Activated CD8-positive, alpha-beta T cell treated with anti-CD3 and anti-CD28 coated beads, Interleukin-2, amount 10 ng/mL, durations not matched to agents 7 days and 5 days (primary cell): Measurements from ENCODE around the gene ADCY7. TPM values are rescaled to one million over a fixed set of nuclear protein-coding genes. Genes with fewer than 3 reads are reported as not detected.
A peak's percentile ranks its signal among the peaks of the same experiment; 100 is the strongest.
"Not testable (repeated sequence)": the region's sequence is repeated elsewhere in the genome, so short reads cannot be mapped to it uniquely, and the experiment has no call there.

Source experiments
- ATAC-seq: fragments of 150-1000 bp; cut with Tn5 transposase; one replicate; pipeline ENCODE4 v1.10.0; 2021; ENCODE audit warnings: moderate library complexity
- CTCF ChIA-PET: fragments of 350-600 bp; sonication (Branson Sonifier 250); formaldehyde crosslinking; loops from one replicate; lab custom pipeline; 2021; ENCODE audit warnings: antibody characterized with exemption; lab: Charles Lee
- POLR2A ChIA-PET: fragments of 350-600 bp; sonication (Branson Sonifier 250); formaldehyde crosslinking; loops from one replicate; lab custom pipeline; 2021; ENCODE audit warnings: antibody characterized with exemption; lab: Charles Lee
- DNase-seq: peaks from one replicate; pipeline ENCODE4 v3.0.0-alpha.2; 2020
- H3K27ac Mint-ChIP-seq: one replicate; pipeline ENCODE4 v1.8.0; 2021; ENCODE audit warnings: mild to moderate bottlenecking, mixed read lengths
- H3K27me3 Mint-ChIP-seq: one replicate; pipeline ENCODE4 v1.8.0; 2021; ENCODE audit warnings: low read depth, mixed read lengths
- H3K36me3 Mint-ChIP-seq: one replicate; pipeline ENCODE4 v1.8.0; 2021; ENCODE audit warnings: low read depth, mixed read lengths
- H3K4me1 Mint-ChIP-seq: one replicate; pipeline ENCODE4 v1.8.0; 2021; ENCODE audit warnings: low read depth, mixed read lengths
- H3K4me3 Mint-ChIP-seq: one replicate; pipeline ENCODE4 v1.8.0; 2021; ENCODE audit warnings: mild to moderate bottlenecking, mixed read lengths
- H3K9me3 Mint-ChIP-seq: one replicate; pipeline ENCODE4 v1.8.0; 2022; ENCODE audit warnings: mixed read lengths; ENCODE audit not compliant: insufficient read depth
- total RNA-seq, 2 experiments: library from RNA; stranded (reverse); gene quantifications; one replicate each; pipeline ENCODE4 v1.2.3, GENCODE V29; 2021

ADCY7 gene
- total RNA-seq, 2 experiments from 2014 or later: 214 to 225 TPM

DNA sequence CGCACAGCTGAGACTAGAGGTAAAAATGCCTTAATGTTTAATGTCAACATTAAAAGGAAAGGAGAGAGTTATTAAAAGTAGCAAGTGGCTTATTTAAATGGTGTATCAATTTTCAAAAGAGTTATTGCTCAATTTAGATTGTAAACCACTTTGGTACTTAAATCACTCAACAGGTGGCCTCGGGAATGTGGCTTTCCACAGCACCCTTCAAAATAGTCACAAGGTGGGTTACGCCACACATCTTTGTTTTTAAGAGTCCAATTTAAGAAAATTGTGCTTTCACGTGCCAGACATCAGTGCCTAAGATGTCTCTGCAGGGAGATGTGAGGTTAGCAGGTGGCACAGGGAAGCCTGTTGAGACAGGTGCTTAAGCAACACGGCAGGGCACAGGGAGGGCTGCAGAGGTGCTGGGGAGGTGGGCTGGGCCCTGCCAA, 27.5 kb upstream of the ADCY7 start:
- ATAC-seq (no peak), DNase-seq (no peak)
- no peak overlapping the region for H3K4me3 Mint-ChIP-seq
- H3K9me3 Mint-ChIP-seq: no peaks in the 10 kb centered on the region
- H3K36me3 Mint-ChIP-seq: peaks cover 2% of the 10 kb centered on the region
- ChIA-PET CTCF (interaction anchor here (1.5 to 2.1 kb wide), 2 partner anchors 11 to 88 kb away, joined by 5 to 6 read pairs; no protein-coding TSS in a partner anchor), POLR2A (interaction anchor here (0.6 to 1.4 kb wide), 2 partner anchors 36 to 441 kb away, joined by 3 to 5 read pairs; no protein-coding TSS in a partner anchor)
- H3K27ac Mint-ChIP-seq: no peak overlapping the region
- peaks cover 19% of the 10 kb centered on the region for H3K27me3 Mint-ChIP-seq
- peaks cover 7% of the 10 kb centered on the region for H3K4me1 Mint-ChIP-seq

GRCh38 chr16:50243024-50243423, 23.3 kb upstream of the ADCY7 start:
- H3K4me3 Mint-ChIP-seq, H3K27ac Mint-ChIP-seq, ATAC-seq, DNase-seq, H3K36me3 Mint-ChIP-seq, H3K9me3 Mint-ChIP-seq: not testable (repeated sequence)
- POLR2A ChIA-PET: interaction anchor here (0.7 kb wide), 1 partner anchor 20 kb away, joined by 3 read pairs; no protein-coding TSS in a partner anchor
- CTCF ChIA-PET: interaction anchor here (1.0 to 3.4 kb wide), 4 partner anchors 8 to 218 kb away, joined by 3 to 14 read pairs (median 4); partner anchors contain the start of gene CNEP1R1
- H3K4me1 Mint-ChIP-seq: peaks cover 30% of the 10 kb centered on the region
- H3K27me3 Mint-ChIP-seq: peaks cover 19% of the 10 kb centered on the region

GRCh38 chr16:50244140-50244503, 22.2 kb upstream of the ADCY7 start:
- no peak for DNase-seq
- no peak overlapping the region for H3K4me3 Mint-ChIP-seq
- no peaks in the 10 kb centered on the region for H3K9me3 Mint-ChIP-seq
- no peak for ATAC-seq
- H3K36me3 Mint-ChIP-seq: peaks cover 5% of the 10 kb centered on the region
- H3K27ac Mint-ChIP-seq: peak overlapping the region; percentile 34
- ChIA-PET CTCF (interaction anchor here (1.2 kb wide), 1 partner anchor 30 kb away, joined by 3 read pairs; no protein-coding TSS in a partner anchor), POLR2A (no interaction called here)
- peaks cover 17% of the 10 kb centered on the region for H3K27me3 Mint-ChIP-seq
- peaks cover 32% of the 10 kb centered on the region for H3K4me1 Mint-ChIP-seq

DNA sequence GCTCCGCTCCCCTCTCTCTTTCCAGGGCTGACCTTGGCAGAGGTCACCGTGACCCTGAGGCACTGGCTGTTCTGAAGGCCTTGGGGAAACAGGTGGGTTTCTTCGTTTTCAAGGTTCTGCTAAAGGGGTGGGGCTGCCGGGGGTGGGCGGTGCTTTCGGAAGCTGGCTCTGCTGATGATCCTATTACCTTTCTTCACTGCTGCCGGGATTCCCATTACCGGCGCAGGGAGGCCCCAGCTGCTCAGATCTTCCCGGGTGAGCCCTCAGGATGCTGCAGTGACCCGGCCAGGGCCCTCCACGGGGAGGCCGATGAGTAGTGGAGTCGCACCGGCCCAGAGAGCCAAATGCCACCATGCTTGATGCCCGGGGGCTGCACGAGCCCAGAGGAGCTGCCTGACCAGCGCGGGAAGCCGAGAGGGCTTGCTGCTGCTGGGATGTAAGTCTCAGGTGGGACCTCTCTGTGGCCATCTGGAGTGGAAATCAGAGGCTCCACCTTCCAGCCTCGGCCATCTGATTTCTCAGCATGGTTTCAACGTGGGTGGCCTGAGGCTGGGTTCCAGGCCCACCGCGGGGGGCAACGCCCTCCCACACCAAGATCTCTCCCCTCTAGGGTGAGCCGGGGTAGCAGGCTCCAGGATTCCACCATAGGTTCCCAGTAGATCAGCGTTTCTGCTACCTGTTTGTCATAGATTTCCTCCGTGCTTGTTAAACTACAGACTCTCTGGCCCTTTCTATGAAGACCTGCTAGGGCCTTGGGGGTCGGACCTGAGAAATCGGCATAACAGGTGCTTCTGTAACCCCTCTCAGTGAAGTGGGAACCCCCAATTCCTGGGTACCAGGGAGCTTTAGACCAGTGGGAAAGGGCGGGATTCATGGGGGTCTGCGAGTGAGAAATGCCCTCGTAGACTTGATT, 21.6 kb upstream of the ADCY7 start:
- peaks cover 17% of the 10 kb centered on the region for H3K27me3 Mint-ChIP-seq
- peaks cover 34% of the 10 kb centered on the region for H3K4me1 Mint-ChIP-seq
- H3K27ac Mint-ChIP-seq: peak overlapping the region; percentile 82
- ATAC-seq (peak; percentile 2), DNase-seq (no peak)
- no peaks in the 10 kb centered on the region for H3K9me3 Mint-ChIP-seq
- peaks cover 5% of the 10 kb centered on the region for H3K36me3 Mint-ChIP-seq
- POLR2A ChIA-PET: interaction anchor here (0.6 to 1.3 kb wide), 5 partner anchors 18 to 38 kb away, joined by 3 to 4 read pairs (median 3); no protein-coding TSS in a partner anchor
- CTCF ChIA-PET: interaction anchor here (1.0 to 1.3 kb wide), 6 partner anchors 29 to 95 kb away, joined by 3 to 4 read pairs (median 3); no protein-coding TSS in a partner anchor
- H3K4me3 Mint-ChIP-seq: peak overlapping the region; percentile 80

DNA sequence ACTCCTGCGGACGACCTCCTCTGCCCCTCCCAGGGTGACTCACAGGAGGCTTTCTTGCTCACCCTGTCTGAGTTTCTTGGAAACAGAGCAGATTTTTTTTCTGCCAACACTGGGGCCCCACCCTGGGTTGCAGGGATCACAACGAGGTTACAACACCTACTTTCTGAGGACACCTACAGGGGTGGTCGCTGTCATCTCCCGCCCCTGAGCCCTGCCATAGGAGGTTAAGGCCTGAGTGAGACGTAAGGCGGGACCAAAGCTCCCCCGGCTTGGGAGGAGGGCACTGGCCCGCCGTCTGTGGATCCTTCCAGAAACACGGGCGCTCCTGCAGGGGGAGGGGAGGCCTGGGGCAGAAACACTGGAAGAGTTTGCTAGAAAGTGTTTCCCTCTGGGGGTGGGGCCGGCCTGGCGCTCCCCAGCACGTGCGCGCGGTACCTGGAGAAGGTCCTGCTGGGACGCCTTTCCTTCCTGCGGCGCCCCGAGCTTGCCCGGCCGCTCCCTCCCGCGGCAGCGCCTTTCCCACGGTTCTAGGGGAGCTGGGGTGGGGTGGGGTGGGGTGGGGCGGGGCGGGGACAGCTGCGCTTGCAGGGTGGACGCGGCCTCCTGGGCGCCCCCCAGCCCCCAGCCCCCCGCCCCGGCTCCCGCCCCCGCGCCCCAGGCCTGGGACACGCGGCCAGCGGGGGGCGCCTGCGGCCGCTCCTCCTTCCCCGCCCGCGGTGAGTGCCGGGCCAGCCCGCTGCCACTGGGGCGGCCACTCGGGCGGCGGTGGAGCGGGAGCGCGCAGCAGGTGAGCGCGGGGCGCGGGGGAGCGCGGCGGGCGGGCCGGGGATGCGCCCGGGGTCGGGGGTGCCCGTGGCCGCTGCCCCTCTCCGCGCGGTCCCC, 20.7 kb upstream of the ADCY7 start:
- ATAC-seq: peak; percentile 78
- peaks cover 34% of the 10 kb centered on the region for H3K4me1 Mint-ChIP-seq
- CTCF ChIA-PET: interaction anchor here (1.0 to 1.3 kb wide), 6 partner anchors 29 to 94 kb away, joined by 3 to 4 read pairs (median 3); no protein-coding TSS in a partner anchor
- DNase-seq: peak; percentile 82
- H3K9me3 Mint-ChIP-seq: no peaks in the 10 kb centered on the region
- peaks cover 5% of the 10 kb centered on the region for H3K36me3 Mint-ChIP-seq
- POLR2A ChIA-PET: interaction anchor here (0.6 to 1.3 kb wide), 6 partner anchors 17 to 37 kb away, joined by 3 to 4 read pairs (median 3); partner anchors contain the start of gene ADCY7
- H3K27me3 Mint-ChIP-seq: peaks cover 12% of the 10 kb centered on the region
- H3K4me3 Mint-ChIP-seq: peak overlapping the region; percentile 80
- H3K27ac Mint-ChIP-seq: peak overlapping the region; percentile 82

- H3K9me3 Mint-ChIP-seq: no peaks in the 10 kb centered on the region
- peaks cover 34% of the 10 kb centered on the region for H3K4me1 Mint-ChIP-seq
- peak overlapping the region; percentile 77 for H3K27ac Mint-ChIP-seq
- ATAC-seq: peak; percentile 29
- peak overlapping the region; percentile 80 for H3K4me3 Mint-ChIP-seq
- ChIA-PET POLR2A (interaction anchor here (0.9 to 1.3 kb wide), 3 partner anchors 20 to 28 kb away, joined by 3 to 4 read pairs (median 3); partner anchors contain the start of gene ADCY7), CTCF (interaction anchor here (0.7 to 1.6 kb wide), 6 partner anchors 21 to 221 kb away, joined by 3 to 4 read pairs (median 3); partner anchors contain the start of gene CNEP1R1)
- H3K27me3 Mint-ChIP-seq: peaks cover 4% of the 10 kb centered on the region
- H3K36me3 Mint-ChIP-seq: peaks cover 5% of the 10 kb centered on the region
- DNase-seq: no peak
Observed at GRCh38 chr16:50246299-50247122, 19.8 kb upstream of the ADCY7 start.

- ChIA-PET CTCF (interaction anchor here (0.7 to 1.6 kb wide), 3 partner anchors 19 to 222 kb away, joined by 3 read pairs; partner anchors contain the start of genes ADCY7 and CNEP1R1), POLR2A (interaction anchor here (1.3 kb wide), 1 partner anchor 27 kb away, joined by 3 read pairs; no protein-coding TSS in a partner anchor)
- Mint-ChIP-seq H3K27me3 (peaks cover 3% of the 10 kb centered on the region), H3K36me3 (peaks cover 5% of the 10 kb centered on the region), H3K27ac (peak overlapping the region; percentile 73), H3K4me3 (peak overlapping the region; percentile 80), H3K4me1 (peaks cover 34% of the 10 kb centered on the region), H3K9me3 (no peaks in the 10 kb centered on the region)
- ATAC-seq (no peak), DNase-seq (no peak)
Observed at GRCh38 chr16:50247123-50247905, 19.0 kb upstream of the ADCY7 start.

GRCh38 chr16:50247906-50248608, 18.3 kb upstream of the ADCY7 start:
- CTCF ChIA-PET: interaction anchor here (0.7 to 1.6 kb wide), 2 partner anchors 18 to 223 kb away, joined by 3 read pairs; partner anchors contain the start of genes ADCY7 and CNEP1R1
- no peak for ATAC-seq
- POLR2A ChIA-PET: no interaction called here
- Mint-ChIP-seq H3K27me3 (no peaks in the 10 kb centered on the region), H3K36me3 (peaks cover 5% of the 10 kb centered on the region), H3K4me3 (peak overlapping the region; percentile 60), H3K4me1 (peaks cover 31% of the 10 kb centered on the region), H3K9me3 (no peaks in the 10 kb centered on the region), H3K27ac (peak overlapping the region; percentile 41)
- DNase-seq: no peak

- Mint-ChIP-seq H3K27me3 (no peaks in the 10 kb centered on the region), H3K27ac (no peak overlapping the region), H3K4me3 (no peak overlapping the region), H3K9me3 (no peaks in the 10 kb centered on the region), H3K4me1 (peaks cover 32% of the 10 kb centered on the region), H3K36me3 (peaks cover 5% of the 10 kb centered on the region)
- ChIA-PET POLR2A (interaction anchor here (0.9 kb wide), 1 partner anchor 16 kb away, joined by 3 read pairs; no protein-coding TSS in a partner anchor), CTCF (interaction anchor here (0.8 to 2.6 kb wide), 2 partner anchors 31 to 38 kb away, joined by 4 to 10 read pairs; no protein-coding TSS in a partner anchor)
- ATAC-seq: no peak
- DNase-seq: no peak
Observed at GRCh38 chr16:50248845-50249244, 17.5 kb upstream of the ADCY7 start.
